Endodermal cell (in vitro differentiated cells): Measurements from ENCODE around the gene MMP8. TPM values are rescaled to one million over a fixed set of nuclear protein-coding genes. Genes with fewer than 3 reads are reported as not detected.

Source experiments
- DNase-seq: peaks from one replicate; pipeline ENCODE4 v3.0.0-alpha.2; 2017
- H3K27ac ChIP-seq: 2 replicates; pipeline ENCODE4 v1.5.1; 2013; ENCODE audit warnings: mild to moderate bottlenecking, low read depth, low read length, moderate library complexity
- H3K27me3 ChIP-seq: 2 replicates; pipeline ENCODE4 v1.6.1; 2013; ENCODE audit warnings: mild to moderate bottlenecking, low read length, moderate library complexity; ENCODE audit not compliant: insufficient read depth, control insufficient read depth, poor library complexity, severe bottlenecking
- H3K36me3 ChIP-seq: 2 replicates; pipeline ENCODE4 v1.7.0; 2013; ENCODE audit warnings: mild to moderate bottlenecking, low read length, moderate library complexity; ENCODE audit not compliant: control insufficient read depth, insufficient read depth
- H3K4me1 ChIP-seq: one replicate; pipeline ENCODE4 v1.7.0; 2013; ENCODE audit warnings: low read length; ENCODE audit not compliant: control insufficient read depth, insufficient read depth
- H3K4me3 ChIP-seq: 2 replicates; pipeline ENCODE4 v1.5.1; 2013; ENCODE audit warnings: mild to moderate bottlenecking, low read length, moderate library complexity
- H3K9ac ChIP-seq: 2 replicates; pipeline ENCODE4 v1.6.1; 2013; ENCODE audit warnings: mild to moderate bottlenecking, low read length, moderate library complexity; ENCODE audit not compliant: poor library complexity, severe bottlenecking; ENCODE audit errors: extremely low read depth
- H3K9me3 ChIP-seq: 2 replicates; pipeline ENCODE4 v1.6.1; 2013; ENCODE audit warnings: mild to moderate bottlenecking, low read length, moderate library complexity; ENCODE audit not compliant: control insufficient read depth
- H3K27ac Mint-ChIP-seq: 2 replicates; pipeline ENCODE4 v1.8.0; 2020; ENCODE audit warnings: mixed read lengths
- H3K27me3 Mint-ChIP-seq: 2 replicates; pipeline ENCODE4 v1.8.0; 2021; ENCODE audit warnings: mild to moderate bottlenecking, mixed read lengths; ENCODE audit not compliant: insufficient read depth
- H3K36me3 Mint-ChIP-seq: 2 replicates; pipeline ENCODE4 v1.8.0; 2020; ENCODE audit warnings: low read depth, mixed read lengths
- H3K4me1 Mint-ChIP-seq: 2 replicates; pipeline ENCODE4 v1.8.0; 2020; ENCODE audit warnings: mixed read lengths
- H3K4me3 Mint-ChIP-seq: 2 replicates; pipeline ENCODE4 v1.8.0; 2020; ENCODE audit warnings: mild to moderate bottlenecking, moderate library complexity, mixed read lengths
- H3K9me3 Mint-ChIP-seq: 2 replicates; pipeline ENCODE4 v1.8.0; 2020; ENCODE audit warnings: mild to moderate bottlenecking, mixed read lengths
- CTCF ChIP-seq: fragments of 200-600 bp; sonication (generic); conservative IDR thresholded peaks from 2 replicates; pipeline ENCODE4 v1.5.0; 2021; ENCODE audit warnings: antibody characterized with exemption, mild to moderate bottlenecking
- WGBS, 2 experiments: methylation state at CpG; one replicate each; pipeline versions ENCODE4 v1.1.5 to v1.1.7; 2013; ENCODE audit warnings: missing lambda C conversion rate in 2 of 2, mixed read lengths in 1 of 2; ENCODE audit not compliant: insufficient coverage in 1 of 2, insufficient read length in 1 of 2; 5-methylcytosine and 5-hydroxymethylcytosine counted together
- total RNA-seq, 2 donors: library from RNA; stranded (reverse); fragmentation: NEBNext Ultra II Directional in 1 of 2; extraction: Animal tissue kit (Norgen Biotek cat#: 25700) in 1 of 2; gene quantifications; 2 replicates in 1 of 2; 3 replicates in 1 of 2; pipeline ENCODE4 v1.2.1, GENCODE V29; 2021

MMP8 gene
- total RNA-seq, 2 donors from 2014 or later, result not detected

DNA sequence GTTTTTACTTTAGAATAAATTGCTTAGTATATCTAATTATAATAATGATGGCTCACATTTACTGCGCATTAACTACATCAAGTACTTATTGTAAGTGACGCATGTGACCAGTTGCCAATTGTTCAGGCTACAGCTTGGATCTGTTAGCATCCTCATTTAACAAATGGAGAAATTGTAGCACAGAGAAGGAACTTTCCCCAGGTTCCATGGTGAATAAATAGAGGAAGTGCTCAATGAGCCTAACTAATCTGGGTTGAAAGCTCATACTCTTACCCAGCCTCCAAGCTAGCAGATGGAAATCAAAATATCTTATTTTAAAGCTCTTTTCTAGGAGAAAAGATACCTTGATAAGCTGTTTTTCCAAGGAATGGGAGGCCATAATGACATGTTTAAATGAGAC lies 39.0 kb downstream of the MMP8 start:
- H3K4me3 Mint-ChIP-seq, result no peak overlapping the region
- TF ChIP-seq CTCF, result no peak
- no peak overlapping the region for H3K4me3 ChIP-seq
- peaks cover 6% of the 10 kb centered on the region for H3K9me3 Mint-ChIP-seq
- H3K27me3 ChIP-seq, result no peaks in the 10 kb centered on the region
- peaks cover 3% of the 10 kb centered on the region for H3K4me1 Mint-ChIP-seq
- peaks cover 11% of the 10 kb centered on the region for H3K9me3 ChIP-seq
- H3K27ac Mint-ChIP-seq, result no peak overlapping the region
- DNase-seq, result no peak
- H3K36me3 Mint-ChIP-seq, result no peaks in the 10 kb centered on the region
- H3K9ac ChIP-seq, result no peak overlapping the region
- no peak overlapping the region for H3K27ac ChIP-seq
- H3K27me3 Mint-ChIP-seq, result no peaks in the 10 kb centered on the region
- WGBS, 2 experiments, result 86 to 96% methylated on average over 1 to 2 of the region's 2 CpGs
- no peaks in the 10 kb centered on the region for H3K4me1 ChIP-seq
- H3K36me3 ChIP-seq, result no peaks in the 10 kb centered on the region

DNA sequence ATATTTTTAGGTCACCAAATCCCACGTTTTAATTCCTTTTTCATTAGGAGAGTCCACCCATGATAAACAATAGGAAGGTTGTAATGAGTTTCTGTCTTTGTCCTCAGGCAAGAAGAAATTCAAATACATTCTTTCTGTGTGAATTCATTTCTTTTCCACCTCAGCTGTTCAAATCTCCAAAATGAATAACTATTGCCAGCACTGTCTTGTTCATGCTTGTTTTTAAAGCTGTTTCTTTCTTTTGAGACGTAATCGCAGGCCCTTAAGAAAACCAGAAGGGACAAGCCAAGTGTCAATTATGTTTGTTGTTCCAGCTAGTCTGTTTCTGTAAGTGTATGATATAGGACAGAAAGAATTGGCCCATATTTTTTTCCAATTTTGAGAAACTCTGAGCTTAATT lies 39.4 kb downstream of the MMP8 start:
- no peaks in the 10 kb centered on the region for H3K27me3 ChIP-seq
- Mint-ChIP-seq H3K4me1 (peaks cover 3% of the 10 kb centered on the region), H3K27ac (no peak overlapping the region), H3K36me3 (no peaks in the 10 kb centered on the region), H3K9me3 (peaks cover 6% of the 10 kb centered on the region), H3K27me3 (no peaks in the 10 kb centered on the region), H3K4me3 (no peak overlapping the region)
- no peak overlapping the region for H3K4me3 ChIP-seq
- no peak for DNase-seq
- peaks cover 11% of the 10 kb centered on the region for H3K9me3 ChIP-seq
- no peak overlapping the region for H3K27ac ChIP-seq
- no peak for TF ChIP-seq CTCF
- H3K9ac ChIP-seq, result no peak overlapping the region
- no peaks in the 10 kb centered on the region for H3K4me1 ChIP-seq
- WGBS, 2 experiments, result 77% methylated on average over 3 of the region's 3 CpGs; no CpG with 5 or more reads in 1 of the 2 experiments
- no peaks in the 10 kb centered on the region for H3K36me3 ChIP-seq

DNA sequence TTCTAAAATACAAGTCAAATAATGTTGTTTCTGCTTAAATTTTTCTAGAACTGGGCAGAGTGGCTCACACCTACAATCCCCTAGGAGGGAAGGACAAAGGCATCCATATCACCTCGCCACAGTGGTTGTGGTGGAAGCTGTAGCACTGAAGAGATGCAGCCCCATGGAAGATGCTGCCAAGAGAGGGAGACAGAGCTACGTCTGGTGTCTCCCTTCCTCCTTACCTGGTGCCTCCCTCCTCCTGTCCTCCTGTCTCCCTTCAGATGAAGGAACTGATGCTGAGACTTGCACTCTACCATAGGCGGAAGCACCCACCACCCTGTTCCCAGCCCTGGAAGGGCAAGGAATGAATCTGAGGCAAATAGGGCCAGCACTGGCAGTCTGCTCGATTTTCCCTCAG lies 41.5 kb downstream of the MMP8 start:
- Mint-ChIP-seq H3K27me3 (no peaks in the 10 kb centered on the region), H3K36me3 (no peaks in the 10 kb centered on the region), H3K27ac (no peak overlapping the region), H3K4me1 (peaks cover 3% of the 10 kb centered on the region), H3K4me3 (no peak overlapping the region), H3K9me3 (peaks cover 6% of the 10 kb centered on the region)
- Histone ChIP-seq H3K4me3 (no peak overlapping the region), H3K9ac (no peak overlapping the region), H3K27ac (no peak overlapping the region), H3K27me3 (no peaks in the 10 kb centered on the region), H3K4me1 (no peaks in the 10 kb centered on the region), H3K9me3 (peaks cover 11% of the 10 kb centered on the region), H3K36me3 (no peaks in the 10 kb centered on the region)
- DNase-seq, result peak; percentile 67
- peak; percentile 61 for TF ChIP-seq CTCF
- WGBS, 2 experiments, result 78 to 90% methylated on average over 2 to 4 of the region's 4 CpGs
